Stimulated activated CD8-positive, alpha-beta memory T cell treated with anti-CD3 and anti-CD28 coated beads, Interleukin-4, amount 100 ng/mL, for 1 hour (primary cell): Measurements from ENCODE around the gene CHKB.

ENCODE experiments used
- DNase-seq, 2 donors: peaks; one replicate each; pipeline ENCODE4 v3.0.0-alpha.2; 2020; ENCODE audit warnings: low read depth in 2 of 2, low spot score in 1 of 2

CHKB gene

DNA sequence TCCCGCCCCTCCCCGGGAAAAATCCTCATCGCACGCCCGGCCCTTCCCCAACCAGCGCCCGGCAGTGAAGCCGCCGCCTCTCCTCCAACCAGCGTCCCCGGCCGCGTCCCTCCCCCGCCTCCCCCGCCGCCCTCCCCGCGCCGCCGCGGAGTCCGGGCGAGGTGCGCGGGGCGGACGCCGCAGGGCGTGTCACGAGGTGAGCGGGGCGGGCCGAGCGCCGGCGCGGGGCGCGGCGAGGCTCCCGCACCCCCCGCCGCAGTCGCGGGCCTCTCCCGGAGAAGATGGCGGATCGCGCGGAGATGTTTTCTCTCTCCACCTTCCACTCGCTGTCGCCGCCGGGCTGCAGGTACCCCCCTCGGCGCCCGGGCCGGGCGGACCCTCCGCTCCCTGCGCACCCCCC lies 17.9 kb upstream of the CHKB start, which contains the start of gene MAPK8IP2:
MAPK8IP2 (plus strand) TSS at position 256 of the 400 bp plus-strand sequence; CDS start at position 282, 26 bp downstream.
- DNase-seq, result no peak

DNA sequence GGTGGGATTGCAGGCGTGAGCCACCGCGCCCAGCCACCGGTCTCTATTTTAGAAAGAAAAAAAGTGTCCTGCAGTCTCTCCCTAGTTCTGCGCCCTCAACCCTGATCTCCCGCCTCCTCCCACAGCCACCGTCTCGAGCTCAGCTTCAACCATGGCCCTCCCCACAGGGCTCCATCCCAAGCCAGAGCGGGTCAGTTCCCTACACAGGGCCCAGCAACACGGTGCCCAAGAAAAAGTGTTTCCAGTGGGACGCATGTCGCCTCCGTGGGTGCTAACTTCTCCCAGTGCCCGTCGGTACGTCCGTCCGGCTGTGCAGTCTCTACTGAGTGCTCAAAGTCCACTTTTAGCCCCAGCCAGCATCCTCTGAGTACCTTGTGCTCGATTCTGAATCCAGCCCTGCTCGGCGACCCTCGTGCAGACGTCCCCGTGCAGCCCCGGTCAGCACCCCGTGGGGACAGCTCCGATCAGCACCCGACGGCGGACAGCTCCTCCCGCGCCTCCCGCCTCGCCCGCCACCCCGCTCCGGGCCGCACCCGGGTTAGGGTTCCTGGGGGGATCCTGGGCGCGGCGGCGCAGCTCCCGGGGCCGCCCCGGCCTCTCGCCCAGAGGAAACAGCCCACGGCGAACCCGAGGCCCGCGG lies 17.3 kb upstream of the CHKB start:
- peak in 1 of 2 donors; percentile 24 for DNase-seq

DNA sequence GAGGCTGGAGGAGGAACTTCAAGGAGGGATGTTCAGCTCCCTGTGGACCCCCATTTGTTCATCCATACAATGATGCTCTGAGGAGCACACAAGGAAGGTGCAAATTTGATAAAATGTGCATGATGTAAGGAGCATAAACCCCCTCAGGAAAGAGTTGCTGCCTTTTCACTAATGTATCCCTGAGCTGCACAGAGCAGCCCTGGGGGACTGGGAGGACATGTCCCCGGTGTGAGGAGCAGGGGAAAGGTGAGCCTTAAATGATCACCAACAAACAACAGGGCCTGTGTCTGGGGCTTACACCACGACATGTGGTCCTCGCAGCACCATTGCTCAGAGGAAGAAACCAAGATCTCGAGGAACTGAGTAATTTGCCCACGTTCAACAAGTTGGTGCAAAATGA lies 14.4 kb upstream of the CHKB start:
- DNase-seq, result no peak

DNA sequence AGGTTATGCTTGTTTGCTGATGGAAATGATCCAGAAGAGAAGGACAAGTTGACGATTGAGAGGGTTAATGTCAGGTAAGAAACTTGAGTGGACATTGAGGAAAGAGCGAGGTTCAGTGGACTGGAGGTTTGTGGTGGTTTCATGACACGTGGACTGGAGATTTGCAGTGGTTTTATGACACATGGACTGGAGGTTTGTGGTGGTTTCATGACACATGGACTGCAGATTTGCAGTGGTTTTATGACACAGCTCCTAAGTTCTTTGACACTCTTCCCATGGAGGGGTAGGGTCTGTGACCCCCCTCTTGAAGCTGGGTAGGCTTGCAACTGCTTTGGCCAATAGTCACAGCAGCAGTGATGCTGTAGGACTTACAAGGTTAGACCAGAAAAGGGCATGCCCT lies 12.5 kb upstream of the CHKB start:
- DNase-seq, result no peak

DNA sequence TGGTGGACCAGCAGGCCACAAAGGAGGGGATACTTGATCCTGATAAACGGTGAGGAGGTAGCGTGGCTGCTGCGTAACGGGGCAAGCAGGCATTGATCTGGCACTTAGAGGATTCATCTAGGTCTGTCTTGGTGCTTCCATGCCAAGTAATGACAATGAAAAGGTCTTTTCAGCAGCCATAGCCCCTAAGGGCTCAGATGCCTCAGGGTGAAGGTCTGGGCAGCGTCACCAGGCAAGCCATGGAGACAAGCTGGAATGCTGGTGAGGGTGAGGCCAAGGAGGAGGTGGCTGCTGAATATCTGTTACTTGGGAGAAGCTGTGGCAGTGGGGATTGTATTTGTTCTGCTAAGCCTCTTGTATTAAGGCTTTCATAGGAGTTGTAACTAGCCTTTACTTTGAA lies 4.8 kb upstream of the CHKB start:
- no peak for DNase-seq

DNA sequence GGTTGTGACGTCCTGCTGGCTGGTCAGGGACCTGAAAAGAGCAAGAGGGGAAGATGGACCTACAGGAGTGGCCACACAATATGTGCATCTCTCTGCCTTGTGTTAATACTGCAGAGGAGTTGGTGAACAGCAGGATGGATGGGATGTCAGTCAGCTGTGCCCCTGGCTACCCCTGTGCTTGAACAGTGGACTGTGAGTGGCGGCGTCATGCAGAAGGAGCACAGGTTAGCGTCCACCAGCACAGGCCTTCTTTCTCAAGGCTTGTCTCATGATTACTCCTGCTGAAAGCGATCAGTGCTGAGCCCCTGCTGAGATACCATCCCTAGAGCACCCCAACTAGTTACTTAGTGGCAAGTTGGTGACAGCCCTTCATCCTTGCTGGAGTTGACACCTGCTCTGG lies 3.8 kb upstream of the CHKB start:
- no peak for DNase-seq

DNA sequence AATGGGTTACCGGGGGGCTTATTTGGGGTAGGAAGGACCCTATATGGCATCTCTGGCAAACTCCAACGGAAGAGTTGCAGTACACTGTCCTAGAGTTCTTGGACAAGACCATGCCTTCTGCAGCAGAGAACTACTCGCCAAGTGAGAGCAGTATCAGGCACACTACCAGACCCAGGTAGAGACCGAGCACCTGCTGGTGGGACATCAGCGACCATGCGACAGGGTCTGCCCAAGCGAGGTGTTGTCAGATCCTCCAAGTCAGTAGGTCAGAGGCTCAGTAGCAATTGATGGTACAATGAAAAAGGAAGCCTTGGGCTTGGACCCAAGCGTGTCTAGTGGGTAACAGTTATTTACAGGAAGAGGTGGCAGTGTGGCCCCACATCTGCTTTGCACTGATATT lies 3.1 kb upstream of the CHKB start:
- DNase-seq, result no peak

DNA sequence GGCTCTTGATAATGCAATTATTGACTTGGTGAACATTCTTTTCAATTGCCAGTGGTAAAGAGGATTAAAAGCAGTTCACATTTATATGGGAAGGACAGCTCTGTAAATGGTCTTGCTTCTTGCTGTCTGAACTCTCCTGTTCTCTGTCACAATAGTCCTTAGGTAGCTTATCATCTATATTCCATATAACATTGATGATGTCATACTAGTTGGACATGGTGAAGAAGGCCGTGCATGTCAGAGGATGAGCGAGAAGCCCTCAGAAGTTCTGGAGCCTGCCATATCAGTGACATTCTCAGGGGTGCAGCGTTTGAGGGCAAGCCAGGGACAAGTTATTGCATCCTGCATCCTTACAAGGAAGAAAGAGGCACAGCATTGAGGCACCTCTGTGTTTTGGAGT lies 2.6 kb upstream of the CHKB start:
- DNase-seq, result no peak

DNA sequence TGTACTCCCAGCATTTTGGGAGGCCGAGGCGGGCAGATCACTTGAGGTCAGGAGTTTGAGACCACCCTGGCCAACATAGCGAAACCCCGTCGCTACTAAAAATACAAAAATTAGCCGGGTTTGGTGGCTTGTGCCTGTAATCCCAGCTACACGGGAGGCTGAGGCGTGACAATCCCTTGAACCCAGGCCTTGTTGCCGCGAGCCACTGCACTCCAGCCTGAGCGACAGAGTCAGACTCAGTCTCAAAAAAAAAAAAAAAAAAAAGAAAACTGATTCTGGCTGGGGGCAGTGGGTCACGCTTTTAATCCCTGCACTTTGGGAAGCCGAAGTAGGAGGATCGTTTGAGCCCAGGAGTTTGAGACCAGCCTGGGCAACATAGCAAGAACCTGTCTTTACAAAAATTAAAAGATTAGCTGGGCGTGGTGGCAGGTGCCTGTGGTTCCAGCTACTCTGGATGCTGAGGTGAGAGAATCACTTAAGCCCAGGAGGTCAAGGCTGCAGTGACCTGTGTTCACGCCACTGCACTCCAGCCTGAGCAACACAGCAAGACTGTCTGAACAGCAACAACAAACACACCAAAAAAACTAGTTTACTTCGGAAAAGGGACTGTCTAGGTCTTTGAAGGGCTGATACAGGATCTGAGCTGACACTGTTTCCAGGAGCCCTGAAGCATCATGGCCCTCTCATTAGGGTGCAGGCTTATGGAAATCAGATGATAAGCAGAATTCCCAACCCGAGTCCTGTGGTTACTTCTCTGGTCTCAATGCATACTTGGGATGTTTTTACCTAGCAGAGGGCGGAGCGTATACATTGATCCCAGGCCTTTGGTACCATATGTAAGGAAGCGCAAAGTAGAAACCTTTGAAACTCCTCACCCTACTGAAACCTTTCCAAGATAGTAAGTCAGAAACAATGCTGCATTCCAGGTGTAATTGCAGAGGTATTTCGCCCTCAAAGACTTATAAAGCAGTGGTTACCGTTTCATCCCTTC lies 1.8 kb upstream of the CHKB start:
- DNase-seq, result no peak

DNA sequence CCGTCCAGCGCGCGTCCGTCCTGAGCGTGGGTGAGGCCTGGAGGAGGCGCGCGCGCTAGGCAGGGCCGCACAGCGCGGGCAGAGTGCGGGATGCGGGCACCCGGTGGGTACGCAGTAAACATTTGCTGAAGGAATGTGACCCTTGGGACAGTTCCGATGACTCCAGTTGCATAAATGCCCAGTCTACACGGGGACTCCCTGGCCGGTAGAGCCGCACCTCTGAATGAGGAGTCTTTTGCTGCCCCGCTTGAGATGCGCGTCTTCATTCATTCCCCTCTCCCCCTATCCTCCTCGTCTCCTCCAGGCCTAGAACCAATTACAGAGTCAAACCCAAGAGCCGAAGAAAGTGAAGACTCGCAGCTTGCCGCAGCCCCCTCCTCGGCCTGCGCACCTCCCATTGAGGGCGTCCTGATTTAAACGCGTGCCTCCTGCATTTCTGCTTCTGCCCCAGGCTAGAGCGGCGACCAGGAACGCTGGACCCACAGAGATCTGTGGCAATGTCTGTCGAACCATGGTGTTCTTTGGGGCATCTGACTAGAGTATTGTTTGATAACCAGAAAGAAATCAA lies 729 bp upstream of the CHKB start:
- no peak for DNase-seq

DNA sequence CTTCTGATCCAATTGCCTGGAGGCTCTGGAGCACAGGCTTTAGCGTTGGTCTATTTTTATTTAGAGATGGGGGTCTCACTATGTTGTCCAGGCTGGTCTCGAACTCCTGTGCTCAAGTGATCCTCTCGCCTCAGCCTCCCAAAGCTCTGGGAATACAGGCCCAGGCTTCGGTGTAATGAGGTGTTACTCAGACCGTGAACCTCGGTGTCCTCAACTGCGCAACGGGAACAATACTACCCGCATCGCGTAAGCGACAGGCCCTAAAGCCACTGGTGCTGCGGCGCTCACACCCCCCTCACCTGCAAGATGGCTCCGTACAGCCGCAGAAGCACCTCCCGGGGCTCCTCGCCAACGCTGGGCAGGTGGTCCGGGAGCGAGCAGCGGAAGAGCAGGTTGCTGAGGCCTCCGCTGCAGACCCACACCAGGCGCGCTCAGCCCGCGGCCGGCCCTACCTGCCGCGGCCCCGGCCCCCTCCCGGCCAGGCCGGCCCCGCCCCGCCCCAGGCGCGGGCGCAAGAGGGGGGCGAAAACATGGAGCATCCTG lies 628 bp downstream of the CHKB start:
- no peak for DNase-seq

DNA sequence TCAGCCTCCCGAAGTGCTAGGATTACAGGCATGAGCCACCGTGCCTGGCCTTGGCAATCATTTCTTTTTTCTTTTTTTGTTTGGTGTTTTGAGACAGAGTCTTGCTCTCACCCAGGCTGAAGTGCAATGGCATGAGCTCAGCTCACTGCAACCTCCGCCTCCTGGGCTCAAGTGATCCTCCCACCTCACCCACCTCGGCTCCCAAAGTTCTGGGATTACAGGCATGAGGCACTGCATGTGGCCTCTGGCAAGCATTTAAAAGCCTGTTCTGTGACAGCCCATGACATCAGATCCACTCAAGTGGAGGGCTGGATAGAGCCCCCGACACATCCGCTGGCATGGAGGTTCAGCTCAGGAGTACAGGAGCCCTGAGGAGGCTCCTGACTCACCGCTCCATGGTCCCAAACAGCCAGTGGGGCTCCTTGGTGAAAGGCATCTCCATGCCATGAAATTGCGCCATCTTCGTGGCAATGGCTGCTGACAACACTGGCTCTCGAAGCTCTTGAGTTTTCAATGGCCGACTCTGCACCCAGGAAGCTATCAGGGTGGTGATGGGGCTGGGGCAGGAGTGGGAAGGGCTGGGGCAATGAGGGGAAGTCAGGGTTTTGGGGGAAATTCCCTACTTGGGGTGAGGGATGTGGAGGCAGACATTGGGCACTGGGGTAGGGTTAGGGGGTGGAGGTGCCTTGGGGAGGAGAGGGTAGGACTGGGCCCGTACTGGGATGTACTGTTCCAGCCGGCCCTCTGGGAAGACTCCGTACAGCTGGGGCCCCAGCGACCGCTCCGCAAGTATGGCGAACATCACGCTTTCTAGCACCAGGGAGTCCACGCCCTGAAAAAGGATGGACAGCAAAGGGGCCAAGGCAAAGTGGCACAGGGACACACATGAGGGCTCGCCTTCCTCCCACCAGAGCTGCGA lies 1.4 kb downstream of the CHKB start:
- no peak for DNase-seq

DNA sequence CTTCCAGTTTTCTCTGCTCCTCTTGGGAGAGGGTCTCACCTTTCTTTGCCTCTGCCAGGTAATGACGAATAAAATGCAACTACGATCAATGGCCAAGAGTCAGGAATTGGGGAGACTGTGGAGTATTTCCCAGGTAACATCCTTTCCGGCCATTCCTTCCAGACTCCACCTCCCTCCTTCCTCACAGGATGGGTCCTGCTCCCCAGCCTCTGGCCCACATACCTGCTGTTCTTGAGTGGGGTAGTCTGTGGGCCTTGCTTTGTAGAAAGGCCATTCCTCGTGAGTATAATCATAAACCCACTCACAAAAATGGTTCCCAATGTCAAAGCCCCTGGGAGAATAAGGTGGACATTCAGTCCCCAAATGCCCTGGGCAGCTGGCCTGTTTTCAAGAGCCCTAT lies 2.9 kb downstream of the CHKB start:
- DNase-seq, result no peak

DNA sequence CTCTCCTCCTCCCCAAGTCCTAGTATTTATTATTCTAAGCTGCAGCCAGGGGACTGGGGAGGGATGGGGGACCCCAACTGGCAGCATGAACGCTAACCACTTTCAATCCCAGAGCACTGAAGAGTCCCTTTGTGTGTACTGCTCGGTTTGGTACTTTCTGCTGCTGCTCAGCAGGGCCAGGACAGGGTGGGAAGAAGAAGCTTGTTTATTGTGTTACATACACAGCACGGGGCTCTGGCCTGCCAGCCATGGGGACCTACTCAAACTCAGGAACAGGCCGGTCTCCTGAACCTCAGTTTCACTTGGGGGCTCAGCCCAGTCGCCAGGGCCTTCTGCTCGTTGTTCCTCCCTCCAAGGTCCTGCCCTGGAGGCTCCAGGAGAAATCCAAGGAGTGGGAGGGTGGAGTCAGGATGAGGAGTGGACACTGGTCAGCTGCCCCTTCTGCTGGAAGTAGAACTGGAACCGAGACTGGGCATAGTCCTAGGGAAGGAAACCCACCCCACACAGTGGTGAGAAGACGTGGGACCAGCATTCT lies 3.8 kb downstream of the CHKB start:
- DNase-seq, result no peak

DNA sequence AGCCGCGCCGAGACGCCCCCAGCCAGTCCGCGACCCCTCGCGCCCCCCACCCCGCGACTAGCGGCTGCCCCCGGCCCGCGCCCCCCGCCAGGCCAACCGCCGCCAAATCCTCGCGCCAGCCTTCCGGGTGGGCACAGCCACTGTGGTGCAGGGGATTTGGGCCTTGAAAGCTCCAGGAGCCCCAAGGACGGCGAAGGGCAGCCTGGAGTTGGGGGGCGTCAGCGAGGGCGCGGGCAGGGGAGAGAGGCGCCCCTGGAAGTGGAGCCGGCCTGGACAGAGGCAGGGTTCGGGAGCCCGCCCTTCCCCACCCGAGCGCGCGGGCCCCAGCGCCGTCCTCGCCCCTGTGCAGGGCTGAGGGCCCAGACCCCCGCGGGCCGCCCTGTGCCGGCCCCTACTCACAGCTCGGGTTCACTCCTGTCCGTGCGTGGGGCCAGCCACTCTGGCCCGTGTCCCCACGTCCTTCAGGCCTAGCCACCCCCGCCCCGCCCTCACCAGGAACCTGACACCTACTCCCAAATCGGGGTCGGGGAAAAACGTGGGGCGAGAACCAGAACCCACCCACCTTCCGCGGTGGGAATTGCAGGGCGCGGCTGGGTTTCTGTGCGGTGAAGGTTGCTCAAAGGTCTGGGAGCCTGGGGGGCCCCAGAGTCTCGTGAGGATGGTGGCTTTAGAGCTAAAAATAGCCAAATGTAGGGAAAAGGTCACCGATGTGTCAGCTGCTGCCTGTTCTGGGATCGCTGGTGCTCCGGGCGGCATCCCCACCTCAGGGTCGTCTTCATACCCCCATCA lies 4.5 kb downstream of the CHKB start, which contains the start of gene CPT1B:
CPT1B (minus strand) TSS at position 441 of the 789 bp plus-strand sequence. CDS start 512 bp downstream, outside the sequence.
- no peak for DNase-seq

DNA sequence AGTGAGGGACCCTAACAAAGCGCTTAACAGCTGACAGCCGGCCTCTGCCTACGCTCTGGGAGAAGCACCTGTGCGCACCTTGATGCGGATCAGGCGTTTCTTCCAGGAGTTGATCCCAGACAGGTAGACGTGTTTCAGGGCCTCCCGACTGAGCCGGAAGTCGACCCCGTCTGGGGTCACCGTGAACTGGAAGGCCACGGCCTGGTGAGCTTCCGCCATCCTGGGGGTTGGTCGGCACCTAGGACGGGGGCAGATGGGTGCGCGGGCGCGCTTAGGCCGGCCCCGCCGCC lies 5.0 kb downstream of the CHKB start:
- DNase-seq, result no peak

DNA sequence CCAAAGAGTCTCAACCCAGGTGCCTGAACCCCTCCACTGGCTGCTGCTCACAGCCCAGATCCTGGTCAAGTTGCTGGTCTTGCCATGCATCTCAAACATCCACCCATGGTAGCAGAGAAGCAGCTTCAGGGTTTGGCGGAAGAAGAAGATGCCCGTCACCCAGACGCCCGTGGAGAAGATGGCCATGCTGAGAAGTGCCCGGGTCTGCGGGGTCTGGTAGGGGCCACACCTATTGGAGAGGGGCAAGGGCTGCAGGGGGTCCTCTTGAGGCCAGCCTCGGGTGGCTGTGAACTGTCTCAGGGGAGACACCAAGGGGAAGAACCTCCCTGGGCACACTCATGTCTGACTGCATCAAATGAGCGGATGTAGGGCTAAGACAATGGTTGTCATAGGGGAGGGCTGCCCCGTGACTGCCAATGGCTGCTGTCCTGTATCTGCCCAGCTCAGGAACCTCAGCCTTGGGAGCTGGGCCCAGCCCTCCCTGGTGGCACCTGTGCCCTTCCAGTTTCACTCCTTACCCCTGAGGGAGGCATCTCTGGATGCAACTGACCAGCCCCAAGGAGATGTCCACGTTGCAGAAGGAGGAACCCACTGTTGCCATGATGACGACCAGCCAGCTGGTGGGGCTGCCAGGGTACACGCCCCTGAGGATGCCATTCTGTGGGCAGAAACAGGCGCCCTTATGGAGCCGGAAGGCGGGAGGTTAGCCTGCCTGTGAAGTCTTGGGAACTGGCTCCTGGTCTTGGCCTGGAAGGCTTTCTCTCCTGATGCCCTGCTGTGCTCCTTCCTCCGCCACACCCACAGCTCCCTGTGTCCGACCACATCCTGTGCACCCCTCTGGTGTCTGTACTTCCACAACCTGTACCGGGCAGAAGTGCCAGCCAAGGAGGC lies 5.6 kb downstream of the CHKB start:
- DNase-seq, result no peak

DNA sequence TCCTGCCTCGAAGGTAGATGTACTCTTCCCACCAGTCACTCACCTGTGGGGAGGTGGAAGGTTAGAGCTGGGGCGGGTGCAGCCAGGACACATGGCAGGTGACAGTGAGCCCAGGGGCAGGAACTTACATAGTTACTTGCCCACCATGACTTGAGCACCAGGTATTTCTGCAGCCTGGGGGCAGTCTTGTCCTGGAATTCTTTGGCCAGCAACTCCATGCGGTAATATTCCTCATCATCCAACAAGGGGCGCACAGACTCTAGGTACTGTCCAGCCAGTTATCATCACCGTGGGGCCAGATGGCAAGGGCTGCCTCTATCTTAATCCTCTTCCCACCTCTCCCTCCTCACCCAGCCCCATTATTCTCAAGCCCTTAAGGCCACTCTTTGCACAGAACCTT lies 6.6 kb downstream of the CHKB start:
- DNase-seq, result no peak

DNA sequence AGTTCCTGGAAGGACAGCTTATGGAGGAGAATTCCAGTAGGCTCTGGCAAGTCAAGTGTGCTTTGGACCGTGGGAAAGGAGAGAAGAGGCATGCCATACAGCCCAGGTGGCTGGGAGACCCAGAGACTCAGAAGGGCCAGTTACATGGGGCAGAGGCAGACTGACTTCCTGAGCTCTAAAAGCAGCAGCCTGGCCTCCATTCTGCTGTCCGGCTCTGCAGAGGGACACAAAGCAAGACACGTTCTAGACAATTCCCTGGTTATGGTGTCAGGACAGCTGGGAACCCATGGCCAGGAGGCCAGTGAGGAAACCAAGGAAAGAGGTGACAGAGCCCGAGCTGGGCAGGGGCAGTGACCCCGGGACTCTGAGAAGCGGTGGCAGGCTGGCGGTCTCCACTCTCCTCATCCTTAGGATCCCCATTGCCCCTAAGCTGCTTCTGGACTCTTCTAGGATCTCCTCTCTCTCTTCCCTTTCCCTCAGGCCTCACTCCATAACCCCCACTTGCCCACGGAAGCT lies 7.2 kb downstream of the CHKB start:
- DNase-seq, result no peak
